Fibroblast of lung (primary cell): Measurements from ENCODE around the gene JAKMIP3. TPM values are rescaled to one million over a fixed set of nuclear protein-coding genes. Genes with fewer than 3 reads are reported as not detected.

ENCODE experiments used
- DNase-seq, 2 donors: peaks; one replicate each; pipeline versions ENCODE4 v3.0.0 to v3.0.0-alpha.2; 2010; ENCODE audit warnings: low read depth in 2 of 2
- H2AFZ ChIP-seq: 2 replicates; pipeline ENCODE4 v1.5.1; 2012; ENCODE audit warnings: low read length, control low read depth, inconsistent platforms
- H3K27ac ChIP-seq: 2 replicates; pipeline ENCODE4 v1.5.1; 2011; ENCODE audit warnings: low read length, control low read depth; ENCODE audit not compliant: insufficient read depth
- H3K27me3 ChIP-seq: 2 replicates; pipeline ENCODE4 v1.5.1; 2011; ENCODE audit warnings: mild to moderate bottlenecking, low read length; ENCODE audit not compliant: control insufficient read depth, insufficient read depth
- H3K36me3 ChIP-seq: 2 replicates; pipeline ENCODE4 v1.5.1; 2011; ENCODE audit warnings: low read length; ENCODE audit not compliant: control insufficient read depth, insufficient read depth
- H3K4me1 ChIP-seq: 2 replicates; pipeline ENCODE4 v1.5.1; 2011; ENCODE audit warnings: low read length; ENCODE audit not compliant: control insufficient read depth, insufficient read depth; ENCODE audit errors: extremely low read depth
- H3K4me2 ChIP-seq: 2 replicates; pipeline ENCODE4 v1.5.1; 2011; ENCODE audit warnings: low read length, control low read depth; ENCODE audit not compliant: insufficient read depth; ENCODE audit errors: extremely low read depth
- H3K4me3 ChIP-seq, 4 experiments: fragments of 200-600 bp in 1 of 4; sonication (generic) in 1 of 4; replicated peaks in 1 of 4; 2 replicates each; pipeline ENCODE4 v1.5.1; 2011 to 2016; ENCODE audit warnings: low read length in 4 of 4, low read depth in 3 of 4, mild to moderate bottlenecking in 3 of 4, control low read depth in 2 of 4, inconsistent platforms in 1 of 4, mixed read lengths in 1 of 4; ENCODE audit not compliant: insufficient read depth in 1 of 4; ENCODE audit errors: control extremely low read depth in 1 of 4
- H3K79me2 ChIP-seq: 2 replicates; pipeline ENCODE4 v1.5.1; 2012; ENCODE audit warnings: mild to moderate bottlenecking, low read length, inconsistent platforms; ENCODE audit not compliant: control insufficient read depth, insufficient read depth
- H3K9ac ChIP-seq: 2 replicates; pipeline ENCODE4 v1.5.1; 2011; ENCODE audit warnings: mild to moderate bottlenecking, low read length, control low read depth; ENCODE audit not compliant: insufficient read depth
- H3K9me3 ChIP-seq: 2 replicates; pipeline ENCODE4 v1.5.1; 2012; ENCODE audit warnings: low read depth, low read length; ENCODE audit not compliant: control insufficient read depth, insufficient read depth
- H4K20me1 ChIP-seq: 2 replicates; pipeline ENCODE4 v1.5.1; 2011; ENCODE audit warnings: low read length; ENCODE audit not compliant: control insufficient read depth, insufficient read depth; ENCODE audit errors: extremely low read depth
- EZH2 ChIP-seq: IDR thresholded peaks from 2 replicates; pipeline ENCODE4 v1.5.1; 2012; ENCODE audit warnings: low read length, control low read depth, mild to moderate bottlenecking; ENCODE audit errors: missing control alignments
- polyA plus RNA-seq, 2 donors: library from polyadenylated mRNA; depleted of rRNA in 1 of 2; stranded (reverse) in 1 of 2; unstranded in 1 of 2; fragments of >200 nt; gene quantifications; 2 replicates each; pipeline ENCODE4 v1.2.1, GENCODE V29; 2011 to 2012; ENCODE audit warnings: missing spikeins in 1 of 2
- total RNA-seq: library from RNA; depleted of rRNA; stranded (reverse); fragments of >200 nt; gene quantifications from 2 replicates; pipeline ENCODE4 v1.2.1, GENCODE V29; 2014
- TF ChIP-seq, protein P1 (sequence below), 2 donors: IDR thresholded peaks in 1 of 2; conservative IDR thresholded peaks in 1 of 2; 1 replicate in 1 of 2; 2 replicates in 1 of 2; pipeline ENCODE4 v1.5.1; 2011 to 2012; ENCODE audit warnings: low read length in 2 of 2, control low read depth in 1 of 2, inconsistent platforms in 1 of 2, low read depth in 1 of 2, mild to moderate bottlenecking in 1 of 2

Gene JAKMIP3
- total and polyA plus RNA-seq, 2 donors (not counting 1 experiment from before 2014, with no cell fraction given) = 0.17 TPM

DNA sequence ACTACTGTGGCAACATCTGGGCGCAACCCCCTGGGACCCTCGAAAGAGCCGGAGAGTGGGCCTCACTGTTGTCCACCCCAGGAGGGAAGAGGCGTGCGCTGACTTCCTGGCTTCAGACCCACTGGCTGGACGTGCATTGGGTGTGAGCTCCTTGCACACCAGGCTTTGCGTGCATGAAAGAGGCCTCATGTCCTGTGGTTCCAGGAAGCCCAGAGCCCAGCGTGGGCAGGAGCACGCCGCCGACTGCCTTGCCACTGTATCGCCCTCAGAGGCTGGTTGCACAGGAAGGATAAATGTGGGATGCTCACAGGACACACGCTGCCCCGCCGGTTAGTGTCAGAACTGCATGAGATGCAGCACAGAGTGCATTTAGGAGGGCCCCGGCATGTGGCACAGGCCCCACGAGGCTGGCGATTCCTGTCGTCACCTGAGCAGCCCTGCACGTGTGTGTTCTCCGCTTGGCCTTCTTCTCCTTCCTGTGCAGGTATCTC is 8.5 kb upstream of the JAKMIP3 start:
- no peak for DNase-seq
- TF ChIP-seq, protein P1, sequence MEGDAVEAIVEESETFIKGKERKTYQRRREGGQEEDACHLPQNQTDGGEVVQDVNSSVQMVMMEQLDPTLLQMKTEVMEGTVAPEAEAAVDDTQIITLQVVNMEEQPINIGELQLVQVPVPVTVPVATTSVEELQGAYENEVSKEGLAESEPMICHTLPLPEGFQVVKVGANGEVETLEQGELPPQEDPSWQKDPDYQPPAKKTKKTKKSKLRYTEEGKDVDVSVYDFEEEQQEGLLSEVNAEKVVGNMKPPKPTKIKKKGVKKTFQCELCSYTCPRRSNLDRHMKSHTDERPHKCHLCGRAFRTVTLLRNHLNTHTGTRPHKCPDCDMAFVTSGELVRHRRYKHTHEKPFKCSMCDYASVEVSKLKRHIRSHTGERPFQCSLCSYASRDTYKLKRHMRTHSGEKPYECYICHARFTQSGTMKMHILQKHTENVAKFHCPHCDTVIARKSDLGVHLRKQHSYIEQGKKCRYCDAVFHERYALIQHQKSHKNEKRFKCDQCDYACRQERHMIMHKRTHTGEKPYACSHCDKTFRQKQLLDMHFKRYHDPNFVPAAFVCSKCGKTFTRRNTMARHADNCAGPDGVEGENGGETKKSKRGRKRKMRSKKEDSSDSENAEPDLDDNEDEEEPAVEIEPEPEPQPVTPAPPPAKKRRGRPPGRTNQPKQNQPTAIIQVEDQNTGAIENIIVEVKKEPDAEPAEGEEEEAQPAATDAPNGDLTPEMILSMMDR (conservative IDR thresholded peaks at IDR 0.05 in 1 of 2, IDR thresholded peaks at IDR 0.05 in 1 of 2; ENCODE audit: low read depth in 1 of 2, low read length in 2 of 2) = no peak
- no peak for TF ChIP-seq EZH2
- H4K20me1 ChIP-seq = no peaks in the 10 kb centered on the region
- no peak overlapping the region for H3K4me2 ChIP-seq
- H3K27ac ChIP-seq = no peak overlapping the region
- no peaks in the 10 kb centered on the region for H3K4me1 ChIP-seq
- H3K27me3 ChIP-seq = no peaks in the 10 kb centered on the region
- no peaks in the 10 kb centered on the region for H3K9me3 ChIP-seq
- no peak overlapping the region for H3K9ac ChIP-seq
- H3K79me2 ChIP-seq = no peaks in the 10 kb centered on the region
- no peak overlapping the region for H3K4me3 ChIP-seq
- no peaks in the 10 kb centered on the region for H3K36me3 ChIP-seq
- no peak overlapping the region for H2AFZ ChIP-seq

DNA sequence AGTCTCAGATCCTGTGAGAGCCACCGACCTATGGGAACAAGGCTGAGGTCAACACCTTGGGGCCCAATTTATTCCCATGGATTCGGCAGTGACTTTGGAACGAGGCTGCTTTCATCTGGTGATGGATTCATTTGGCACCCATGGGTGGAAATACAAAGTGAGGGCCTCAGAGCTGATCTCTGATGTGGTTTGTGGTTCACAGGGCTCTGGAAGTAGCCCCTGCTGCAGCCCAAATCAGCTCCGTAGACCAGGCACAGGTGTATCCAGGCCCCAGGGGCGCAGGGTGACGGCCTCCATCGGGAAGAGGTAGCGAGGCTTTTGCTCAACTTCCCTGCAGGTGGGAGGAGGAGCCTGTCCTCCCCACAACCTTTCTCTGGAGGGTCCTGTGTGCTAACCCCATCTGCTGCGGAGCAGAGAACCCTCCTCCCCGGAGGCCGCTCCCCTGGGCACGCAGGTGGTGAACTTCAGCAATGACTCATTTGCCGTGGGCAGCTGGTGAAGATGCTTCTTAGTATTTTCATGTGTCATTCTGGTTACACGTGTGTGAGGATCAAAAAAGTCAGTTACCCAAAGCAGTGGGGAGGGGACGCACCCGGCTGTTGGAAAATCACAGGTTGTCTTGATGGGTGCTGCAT is 7.5 kb upstream of the JAKMIP3 start:
- no peak overlapping the region for H3K27ac ChIP-seq
- TF ChIP-seq, protein P1 (conservative IDR thresholded peaks at IDR 0.05 in 1 of 2, IDR thresholded peaks at IDR 0.05 in 1 of 2; ENCODE audit: low read depth in 1 of 2, low read length in 2 of 2) = no peak
- H3K4me1 ChIP-seq = no peaks in the 10 kb centered on the region
- no peaks in the 10 kb centered on the region for H3K9me3 ChIP-seq
- H3K36me3 ChIP-seq = no peaks in the 10 kb centered on the region
- no peak overlapping the region for H3K4me2 ChIP-seq
- DNase-seq = no peak
- H3K9ac ChIP-seq = no peak overlapping the region
- no peak overlapping the region for H3K4me3 ChIP-seq
- H4K20me1 ChIP-seq = no peaks in the 10 kb centered on the region
- no peaks in the 10 kb centered on the region for H3K27me3 ChIP-seq
- no peak overlapping the region for H2AFZ ChIP-seq
- no peaks in the 10 kb centered on the region for H3K79me2 ChIP-seq

DNA sequence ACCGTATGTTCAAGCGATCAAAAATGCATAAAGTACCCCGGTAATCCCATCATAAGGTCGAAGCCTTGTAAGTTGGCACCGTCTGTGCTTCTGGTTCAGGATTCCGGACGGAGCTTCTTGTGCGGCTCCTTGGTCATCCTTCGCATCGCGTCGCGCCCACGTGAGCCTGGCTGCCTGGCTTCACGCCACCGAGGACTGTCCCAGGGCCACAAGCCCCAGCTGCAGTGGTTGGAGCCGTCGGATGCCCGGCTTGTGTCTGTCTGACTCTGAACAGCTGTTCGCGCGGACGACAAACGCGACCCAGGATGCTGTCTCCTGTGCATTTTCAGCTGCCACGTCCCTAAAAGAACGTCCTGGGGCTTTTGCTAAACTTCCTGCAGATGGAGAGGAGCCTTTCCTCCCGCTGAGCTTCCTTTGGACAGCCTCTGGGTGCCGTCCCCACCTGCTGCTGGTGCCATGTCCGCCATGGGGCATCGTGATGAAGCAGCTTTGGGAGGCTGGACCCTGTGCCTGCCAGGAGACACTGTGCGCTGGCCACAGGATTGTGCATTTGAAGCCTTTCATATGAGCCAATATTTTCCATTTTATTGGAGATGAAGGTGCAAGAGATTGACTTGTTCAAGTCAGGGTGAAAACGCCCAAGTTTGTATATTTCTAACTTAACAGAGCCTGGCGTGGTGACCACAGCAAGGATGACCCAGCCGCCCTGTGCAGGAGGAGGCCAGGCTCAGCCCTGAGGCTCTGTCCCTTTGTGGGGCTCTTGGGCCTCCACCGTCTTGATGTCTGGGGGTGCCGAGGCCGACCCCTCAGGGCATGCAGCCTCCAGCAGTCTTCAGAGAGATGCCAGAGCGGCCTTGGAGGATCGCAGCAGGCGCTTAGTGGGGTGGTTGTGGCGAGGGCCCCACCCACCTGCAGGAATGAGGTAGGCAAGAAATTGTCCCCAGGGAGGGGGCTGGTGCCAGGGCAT is 6.7 kb upstream of the JAKMIP3 start:
- H3K9me3 ChIP-seq = no peaks in the 10 kb centered on the region
- no peaks in the 10 kb centered on the region for H3K27me3 ChIP-seq
- no peaks in the 10 kb centered on the region for H3K4me1 ChIP-seq
- no peak overlapping the region for H3K9ac ChIP-seq
- no peak overlapping the region for H3K4me3 ChIP-seq
- no peak overlapping the region for H3K27ac ChIP-seq
- no peaks in the 10 kb centered on the region for H4K20me1 ChIP-seq
- H3K4me2 ChIP-seq = no peak overlapping the region
- H3K36me3 ChIP-seq = no peaks in the 10 kb centered on the region
- no peak overlapping the region for H2AFZ ChIP-seq
- no peak for DNase-seq
- TF ChIP-seq, protein P1 (conservative IDR thresholded peaks at IDR 0.05 in 1 of 2, IDR thresholded peaks at IDR 0.05 in 1 of 2; ENCODE audit: low read depth in 1 of 2, low read length in 2 of 2) = no peak
- TF ChIP-seq EZH2 = no peak
- H3K79me2 ChIP-seq = no peaks in the 10 kb centered on the region
